ENCODE data around the gene APBA2.
A peak's percentile ranks its signal among the peaks of the same experiment; 100 is the strongest.
"Not testable (repeated sequence)": the region's sequence is repeated elsewhere in the genome, so short reads cannot be mapped to it uniquely, and the experiment has no call there.

Gene APBA2

DNA sequence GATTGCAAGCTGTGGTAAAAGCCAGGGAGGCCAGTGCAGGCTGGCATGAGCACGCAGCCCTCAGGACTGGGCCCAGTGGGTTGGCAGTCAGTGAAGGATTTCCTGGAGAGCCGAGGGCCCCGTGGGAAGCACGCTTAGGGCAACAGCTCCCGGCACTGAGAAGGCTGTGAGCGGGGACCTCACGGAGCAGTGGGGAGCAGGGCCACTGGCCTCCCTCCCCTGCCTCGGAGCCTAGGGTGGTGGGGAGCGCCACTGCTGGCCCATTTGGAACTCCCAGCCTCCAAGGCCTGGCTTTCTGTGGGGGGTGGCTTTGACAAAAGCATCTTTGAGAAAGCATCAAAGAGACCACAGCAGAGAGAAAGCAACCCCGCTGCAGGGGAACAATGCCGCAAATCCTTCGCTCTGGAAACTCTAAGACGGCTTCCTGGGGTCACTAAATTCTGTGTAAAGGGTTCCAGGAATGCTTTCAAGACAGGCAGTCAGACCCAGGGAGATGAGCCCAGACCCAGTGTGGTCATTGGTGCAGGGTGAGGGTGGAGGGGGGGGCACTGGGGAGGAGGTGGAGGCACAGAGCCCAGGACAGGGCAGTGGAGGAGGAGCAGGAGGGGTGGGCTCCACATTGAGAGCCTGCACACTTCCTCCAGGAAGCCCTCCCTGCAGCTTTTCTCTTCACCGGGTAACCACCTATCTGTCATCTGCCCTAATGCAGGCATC is 9.5 kb upstream of the APBA2 start:
- H3K4me3 ChIP-seq: no peak overlapping the region

DNA sequence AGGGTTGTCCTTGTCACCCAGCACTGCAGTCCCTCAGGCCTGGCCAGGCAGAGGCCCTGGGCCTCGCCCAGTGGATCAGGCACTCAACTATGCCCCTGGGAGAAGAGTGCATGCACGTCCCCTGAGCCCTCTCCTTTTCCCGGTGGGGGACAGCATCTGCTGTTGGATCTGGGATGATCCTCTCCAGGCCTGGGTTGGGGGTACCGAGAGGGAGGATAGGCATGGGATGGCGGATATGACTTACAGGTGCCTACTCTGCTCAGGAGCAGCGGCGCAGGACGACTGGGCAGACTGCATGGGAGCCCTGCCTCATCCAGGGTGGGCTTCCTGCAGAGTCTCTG is 9.0 kb upstream of the APBA2 start:
- Histone ChIP-seq H3K27ac (no peak overlapping the region), H3K4me3 (no peak overlapping the region)

More for the DNA sequence above, 9.5 kb upstream of the APBA2 start:
- H3K27ac ChIP-seq: no peak overlapping the region

GRCh38 chr15:28878209-28878608 is 7.6 kb upstream of the APBA2 start:
- no peak overlapping the region for H3K27ac ChIP-seq
- H3K4me3 ChIP-seq: no peak overlapping the region

- Histone ChIP-seq H3K4me3 (no peak overlapping the region), H3K27ac (no peak overlapping the region)
Observed at GRCh38 chr15:28879551-28879950, 6.2 kb upstream of the APBA2 start.

DNA sequence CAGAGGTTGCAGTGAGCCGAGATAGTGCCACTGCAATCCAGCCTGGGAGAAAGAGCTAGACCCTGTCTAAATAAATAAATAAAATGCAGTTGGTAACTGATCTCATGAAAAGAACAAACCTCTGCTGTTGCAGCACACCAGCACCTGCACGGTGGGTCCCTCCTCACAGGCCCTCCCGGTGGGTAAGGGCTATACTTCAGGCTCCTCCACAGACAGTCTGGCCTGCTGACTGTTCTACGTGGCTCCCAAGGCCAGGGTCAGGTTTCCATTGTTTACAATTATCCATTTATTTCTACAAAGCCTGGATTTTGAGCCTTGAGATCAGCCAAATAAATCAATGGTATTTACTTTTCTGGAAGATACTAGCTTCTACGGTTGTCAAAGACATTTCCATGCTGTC is 5.1 kb upstream of the APBA2 start:
- H3K4me3 ChIP-seq: no peak overlapping the region
- H3K27ac ChIP-seq: no peak overlapping the region

GRCh38 chr15:28881170-28881569 is 4.6 kb upstream of the APBA2 start:
- Histone ChIP-seq H3K27ac (no peak overlapping the region), H3K4me3 (no peak overlapping the region)

- H3K27ac ChIP-seq: no peak overlapping the region
- H3K4me3 ChIP-seq: no peak overlapping the region
Observed at GRCh38 chr15:28881600-28881999, 4.2 kb upstream of the APBA2 start.

DNA sequence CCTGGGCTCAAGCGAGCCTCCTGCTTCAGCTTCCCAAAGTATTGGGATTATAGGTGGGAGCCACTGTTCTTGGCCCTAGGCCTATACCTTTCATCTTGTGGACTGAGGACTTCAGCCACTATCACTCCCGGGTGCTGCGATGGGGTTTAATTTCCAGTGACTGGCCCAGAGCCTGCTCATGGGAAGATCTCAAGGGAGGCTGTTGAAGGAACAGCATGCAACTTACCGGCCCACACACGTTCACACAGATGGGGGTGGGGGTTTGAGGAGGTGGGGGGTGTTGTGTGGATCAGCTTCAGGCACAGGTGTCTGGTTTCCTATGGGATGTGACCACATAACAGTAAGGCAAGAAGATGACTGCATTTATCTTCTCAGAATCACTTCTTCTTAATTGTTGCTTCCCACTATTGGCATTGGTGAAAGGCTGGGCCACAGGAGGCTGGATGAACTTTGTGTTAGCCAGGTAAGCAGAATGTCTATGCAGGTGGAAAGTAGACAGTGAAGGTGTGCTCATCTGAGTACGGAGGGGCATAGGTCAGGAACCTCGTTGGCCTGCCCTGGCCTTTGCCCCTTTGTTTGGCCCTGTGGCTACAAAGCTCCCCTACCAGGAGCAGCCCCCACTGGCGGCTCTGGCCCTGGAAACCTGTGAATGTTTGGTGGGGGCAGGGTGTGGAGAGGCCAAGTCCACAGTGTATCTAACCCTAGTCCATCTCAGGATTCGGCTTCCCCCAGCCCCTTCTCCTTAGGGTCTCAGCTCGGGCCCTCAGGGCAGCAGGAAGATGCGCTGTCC is 1.4 kb upstream of the APBA2 start:
- Histone ChIP-seq H3K27ac (no peak overlapping the region), H3K4me3 (no peak overlapping the region)

- Histone ChIP-seq H3K27ac (no peak overlapping the region), H3K4me3 (peak overlapping the region; percentile 26 to 49 (median 44))
Observed at GRCh38 chr15:28885128-28885629, 595 bp upstream of the APBA2 start.

DNA sequence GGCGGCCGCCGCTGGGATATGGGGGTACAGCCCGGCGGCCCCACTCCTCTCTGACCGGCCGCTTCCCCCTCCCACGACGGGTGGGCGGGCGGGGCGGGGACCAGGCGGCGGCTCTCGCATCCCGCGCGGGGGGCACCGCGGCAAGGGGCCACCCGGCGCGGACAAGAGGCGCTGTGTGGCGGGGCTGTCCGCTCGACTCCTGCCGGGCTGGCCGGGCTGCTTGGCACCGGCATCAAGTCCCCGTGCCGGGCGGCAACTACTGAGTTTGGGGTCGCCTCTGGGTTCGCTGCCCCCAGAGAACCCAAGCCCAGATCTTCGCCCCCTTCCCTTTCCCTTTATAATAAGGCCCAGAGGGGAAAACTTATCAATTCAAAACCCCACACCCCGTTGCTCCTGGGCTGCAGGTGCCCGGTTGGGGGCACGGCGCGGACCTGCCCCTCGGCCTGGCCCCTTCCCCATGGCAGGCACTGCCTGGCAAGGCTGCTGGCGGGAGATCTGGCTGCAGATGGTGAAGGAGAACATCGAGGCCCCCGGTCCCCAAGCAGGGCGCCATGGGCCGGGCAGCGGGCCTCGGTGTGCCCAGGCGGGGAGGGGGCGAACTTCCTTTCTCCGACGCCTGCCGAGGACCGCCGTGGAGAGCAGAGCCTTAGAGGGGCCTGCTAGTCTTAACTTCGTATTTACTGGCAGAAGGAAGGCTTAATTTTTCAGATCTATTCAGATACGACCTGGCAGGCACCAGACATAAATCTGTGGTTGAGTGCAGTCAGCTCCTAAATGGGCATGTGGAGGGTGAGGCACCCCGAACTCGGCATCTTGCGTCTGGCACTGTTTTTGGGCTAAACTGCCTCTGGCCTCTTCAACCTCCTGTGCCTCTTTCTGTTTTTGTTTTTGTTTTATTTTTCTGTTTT is 911 bp downstream of the APBA2 start:
- Histone ChIP-seq H3K4me3 (peak overlapping the region; percentile 26 to 49 (median 44)), H3K27ac (peak overlapping the region in 3 of 21 experiments; percentile 16 to 61 (median 30))

DNA sequence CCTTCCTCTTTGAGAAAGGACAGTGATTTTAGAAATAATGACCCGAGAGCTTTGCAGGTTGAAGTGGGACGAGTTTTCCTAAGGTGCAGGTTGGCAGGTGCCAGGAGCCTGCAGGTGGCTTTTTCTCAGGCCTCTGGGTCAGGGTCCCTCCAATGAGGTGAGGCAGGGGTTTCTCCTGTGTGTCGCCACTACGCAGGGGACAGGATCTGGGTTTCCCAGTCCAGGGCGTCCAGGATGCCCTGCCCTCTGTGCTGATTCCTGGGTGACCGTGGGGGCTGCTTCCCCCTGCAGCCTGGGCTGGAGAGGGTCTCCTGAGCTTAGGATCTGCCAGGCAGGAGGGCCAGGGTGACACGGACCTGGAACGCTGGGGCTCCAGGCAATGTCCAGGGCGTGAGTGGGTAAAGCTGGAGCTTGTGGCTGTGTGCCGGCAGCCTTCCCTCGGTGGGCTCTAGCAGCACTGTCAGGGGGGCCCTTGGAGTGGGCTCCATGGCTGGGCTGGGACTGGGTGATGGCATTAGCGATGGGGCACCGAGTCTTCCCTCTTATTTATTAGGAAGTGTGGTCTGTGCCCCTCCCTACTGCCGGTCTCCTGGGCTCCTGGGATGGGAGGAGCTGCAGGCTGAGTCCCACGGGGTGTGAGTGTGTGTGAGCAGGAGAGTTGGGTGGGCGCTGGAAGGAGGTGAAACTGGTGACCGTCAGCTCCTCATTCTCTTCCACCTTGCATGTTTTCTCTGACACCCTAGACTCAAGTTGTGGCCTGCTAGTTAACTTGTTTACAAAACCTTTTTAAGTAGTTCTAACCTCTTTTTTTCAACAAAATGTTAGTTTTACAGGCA is 1.8 kb downstream of the APBA2 start:
- H3K4me3 ChIP-seq: no peak overlapping the region
- no peak overlapping the region for H3K27ac ChIP-seq

GRCh38 chr15:28888302-28888894 is 2.6 kb downstream of the APBA2 start:
- H3K27ac ChIP-seq: no peak overlapping the region
- H3K4me3 ChIP-seq: no peak overlapping the region

GRCh38 chr15:28888900-28889299 is 3.1 kb downstream of the APBA2 start:
- H3K4me3 ChIP-seq: no peak overlapping the region

DNA sequence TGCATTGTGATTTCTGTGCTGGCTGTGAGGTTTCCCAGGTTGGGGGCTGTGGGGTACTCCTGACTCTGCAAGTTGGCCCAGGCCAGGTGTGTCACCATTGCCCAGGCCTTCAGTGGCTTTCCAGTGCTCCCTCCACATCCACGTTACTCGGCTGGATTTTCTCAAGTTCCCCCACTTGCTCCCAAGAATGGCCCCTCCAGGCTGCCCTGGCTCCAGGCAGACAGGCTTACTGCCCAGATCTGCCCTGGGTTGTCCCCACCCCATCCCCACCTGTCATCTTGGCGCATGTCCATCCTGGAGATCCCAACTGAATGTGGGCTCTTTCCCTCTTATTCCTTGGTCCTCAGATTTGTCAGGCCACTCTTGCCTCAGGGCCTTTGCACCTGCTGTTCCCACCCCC is 3.6 kb downstream of the APBA2 start:
- Histone ChIP-seq H3K27ac (no peak overlapping the region), H3K4me3 (no peak overlapping the region)

More at GRCh38 chr15:28888900-28889299, 3.1 kb downstream of the APBA2 start:
- no peak overlapping the region for H3K27ac ChIP-seq

DNA sequence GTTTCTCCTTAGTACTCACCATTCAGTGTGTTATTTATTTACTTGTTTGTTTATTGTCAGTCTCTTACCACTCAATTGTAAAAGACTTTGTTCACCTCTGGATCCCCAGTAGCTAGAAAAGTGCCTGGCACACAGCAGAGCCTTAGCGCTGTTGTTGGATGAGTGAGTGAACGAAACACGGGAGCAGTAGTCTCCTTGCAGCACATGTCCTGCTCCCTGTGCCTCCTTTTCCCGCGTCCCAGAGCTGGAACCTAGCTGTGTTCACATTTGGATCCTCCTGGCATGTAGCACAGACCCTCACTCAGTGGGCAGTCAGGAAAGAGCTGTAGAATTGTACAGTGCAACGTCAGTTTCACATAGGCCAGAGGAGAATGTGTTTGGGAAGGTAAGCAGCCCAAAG is 4.1 kb downstream of the APBA2 start:
- not testable (repeated sequence) for H3K4me3 ChIP-seq

GRCh38 chr15:28890291-28890690 is 4.5 kb downstream of the APBA2 start:
- H3K27ac ChIP-seq: peak overlapping the region in 4 of 21 experiments; percentile 33 to 70 (median 36)
- not testable (repeated sequence) for H3K4me3 ChIP-seq

More for the DNA sequence above, 4.1 kb downstream of the APBA2 start:
- peak overlapping the region in 3 of 21 experiments; percentile 33 to 38 (median 35) for H3K27ac ChIP-seq

- Histone ChIP-seq H3K4me3 (no peak overlapping the region), H3K27ac (peak overlapping the region in 4 of 21 experiments; percentile 33 to 70 (median 36))
Observed at GRCh38 chr15:28890711-28891495, 5.1 kb downstream of the APBA2 start.

DNA sequence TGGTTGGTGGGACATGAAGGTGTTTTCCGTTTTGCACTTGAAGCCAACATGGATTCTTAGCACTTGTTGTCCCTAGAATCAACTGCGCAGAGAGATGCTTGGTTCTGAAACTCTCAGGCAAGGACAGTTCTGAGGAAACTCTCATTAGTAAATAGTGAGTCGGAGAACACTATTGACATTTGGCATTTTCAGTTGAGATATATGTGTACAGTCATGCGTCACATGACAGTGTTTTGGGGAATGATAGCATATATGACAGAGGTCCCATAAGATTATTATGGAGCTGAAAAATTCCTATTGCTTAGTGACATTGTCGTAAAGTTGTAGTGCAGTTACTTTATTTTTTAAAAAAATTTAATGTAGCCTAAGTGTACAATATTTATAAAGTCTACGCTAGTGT is 5.8 kb downstream of the APBA2 start:
- Histone ChIP-seq H3K27ac (peak overlapping the region in 1 of 21 experiments; percentile 23), H3K4me3 (no peak overlapping the region)
